Gastrocnemius medialis (tissue), 4 donors: ENCODE results near the gene MEF2B.

ENCODE experiments used
- POLR2A ChIP-seq, 2 donors: fragments of 450-650 bp; IDR thresholded peaks; one replicate each; pipeline ENCODE4 v1.6.1; 2017; ENCODE audit warnings: antibody characterized with exemption in 2 of 2, mild to moderate bottlenecking in 2 of 2, moderate library complexity in 2 of 2
- TF ChIP-seq, protein P1 (sequence below), 5 experiments: fragments of 450-650 bp in 3 of 5; fragments of 200-600 bp in 2 of 5; sonication (generic) in 2 of 5; IDR thresholded peaks in 4 of 5; conservative IDR thresholded peaks in 1 of 5; 1 replicate in 4 of 5; 2 replicates in 1 of 5; pipeline ENCODE4 v1.5.1; 2016 to 2019; ENCODE audit warnings: antibody characterized with exemption in 5 of 5, mild to moderate bottlenecking in 3 of 5, moderate library complexity in 3 of 5

DNA sequence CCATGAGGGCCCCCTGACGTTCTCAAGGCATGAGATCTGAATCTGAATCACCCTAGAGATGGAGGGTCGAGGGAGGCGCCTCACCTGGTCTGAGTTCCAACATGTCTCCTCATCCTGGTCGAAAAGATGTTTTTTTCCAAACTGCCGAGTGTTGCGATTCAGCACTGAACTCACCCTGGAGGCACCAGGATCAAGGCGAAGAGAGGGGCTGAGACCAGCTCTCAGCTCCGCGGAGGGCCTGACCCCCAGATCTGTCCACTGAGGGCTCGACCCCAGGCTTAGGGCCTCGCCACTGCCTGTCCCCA lies 32.6 kb upstream of the MEF2B start:
- TF ChIP-seq, protein P1, sequence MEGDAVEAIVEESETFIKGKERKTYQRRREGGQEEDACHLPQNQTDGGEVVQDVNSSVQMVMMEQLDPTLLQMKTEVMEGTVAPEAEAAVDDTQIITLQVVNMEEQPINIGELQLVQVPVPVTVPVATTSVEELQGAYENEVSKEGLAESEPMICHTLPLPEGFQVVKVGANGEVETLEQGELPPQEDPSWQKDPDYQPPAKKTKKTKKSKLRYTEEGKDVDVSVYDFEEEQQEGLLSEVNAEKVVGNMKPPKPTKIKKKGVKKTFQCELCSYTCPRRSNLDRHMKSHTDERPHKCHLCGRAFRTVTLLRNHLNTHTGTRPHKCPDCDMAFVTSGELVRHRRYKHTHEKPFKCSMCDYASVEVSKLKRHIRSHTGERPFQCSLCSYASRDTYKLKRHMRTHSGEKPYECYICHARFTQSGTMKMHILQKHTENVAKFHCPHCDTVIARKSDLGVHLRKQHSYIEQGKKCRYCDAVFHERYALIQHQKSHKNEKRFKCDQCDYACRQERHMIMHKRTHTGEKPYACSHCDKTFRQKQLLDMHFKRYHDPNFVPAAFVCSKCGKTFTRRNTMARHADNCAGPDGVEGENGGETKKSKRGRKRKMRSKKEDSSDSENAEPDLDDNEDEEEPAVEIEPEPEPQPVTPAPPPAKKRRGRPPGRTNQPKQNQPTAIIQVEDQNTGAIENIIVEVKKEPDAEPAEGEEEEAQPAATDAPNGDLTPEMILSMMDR (IDR thresholded peaks at IDR 0.05 in 4 of 5, conservative IDR thresholded peaks at IDR 0.05 in 1 of 5), result no peak
- TF ChIP-seq POLR2A (IDR thresholded peaks at IDR 0.05), result no peak
